H9 (cell line): ENCODE measurements around the gene KDM2B. TPM values are rescaled to one million over a fixed set of nuclear protein-coding genes. Genes with fewer than 3 reads are reported as not detected.

Experiments
- DNase-seq: peaks from one replicate; pipeline ENCODE4 v3.0.0-alpha.2; 2017
- H2AFZ ChIP-seq: one replicate; pipeline ENCODE4 v1.6.1; 2013; ENCODE audit warnings: mild to moderate bottlenecking, low read length, control low read depth, moderate library complexity
- H2AK5ac ChIP-seq: 2 replicates; pipeline ENCODE4 v1.6.1; 2013; ENCODE audit warnings: low read length, control low read depth, mixed read lengths; ENCODE audit not compliant: insufficient read length
- H2BK120ac ChIP-seq: one replicate; pipeline ENCODE4 v1.6.1; 2013; ENCODE audit warnings: low read depth, mild to moderate bottlenecking, low read length, control low read depth, inconsistent platforms; ENCODE audit not compliant: poor library complexity, severe bottlenecking
- H2BK12ac ChIP-seq: 2 replicates; pipeline ENCODE4 v1.6.1; 2013; ENCODE audit warnings: low read length, control low read depth, mixed read lengths, low read depth; ENCODE audit not compliant: insufficient read length
- H2BK15ac ChIP-seq: 2 replicates; pipeline ENCODE4 v1.6.1; 2013; ENCODE audit warnings: low read depth, low read length, control low read depth
- H2BK20ac ChIP-seq: one replicate; pipeline ENCODE4 v1.6.1; 2013; ENCODE audit warnings: low read depth, mild to moderate bottlenecking, low read length, control low read depth, inconsistent platforms; ENCODE audit not compliant: poor library complexity, severe bottlenecking
- H2BK5ac ChIP-seq: 2 replicates; pipeline ENCODE4 v1.6.1; 2013; ENCODE audit warnings: low read length, control low read depth, mixed read lengths; ENCODE audit not compliant: insufficient read length
- H3K14ac ChIP-seq: 2 replicates; pipeline ENCODE4 v1.6.1; 2013; ENCODE audit warnings: low read length, control low read depth; ENCODE audit not compliant: insufficient read depth
- H3K18ac ChIP-seq: 2 replicates; pipeline ENCODE4 v1.6.1; 2013; ENCODE audit warnings: low read depth, mild to moderate bottlenecking, mixed read lengths, low read length, control low read depth; ENCODE audit not compliant: insufficient read length
- H3K23ac ChIP-seq: 2 replicates; pipeline ENCODE4 v1.6.1; 2013; ENCODE audit warnings: low read length, control low read depth, mixed read lengths, low read depth; ENCODE audit not compliant: insufficient read length
- H3K23me2 ChIP-seq: 2 replicates; pipeline ENCODE4 v1.6.1; 2013; ENCODE audit warnings: low read depth, mild to moderate bottlenecking, mixed read lengths, low read length, control low read depth; ENCODE audit not compliant: insufficient read length, poor library complexity, severe bottlenecking
- H3K27ac ChIP-seq: 2 replicates; pipeline ENCODE4 v1.5.1; 2013; ENCODE audit warnings: low read length, control low read depth, mixed read lengths, low read depth; ENCODE audit not compliant: insufficient read length
- H3K27me3 ChIP-seq: 2 replicates; pipeline ENCODE4 v1.6.1; 2013; ENCODE audit warnings: low read length, control low read depth, inconsistent platforms; ENCODE audit not compliant: insufficient read depth
- H3K4ac ChIP-seq: 2 replicates; pipeline ENCODE4 v1.6.1; 2013; ENCODE audit warnings: low read depth, mild to moderate bottlenecking, control low read depth, inconsistent platforms, low read length, moderate library complexity
- H3K4me1 ChIP-seq: 2 replicates; pipeline ENCODE4 v1.6.1; 2013; ENCODE audit warnings: low read length, control low read depth, inconsistent platforms; ENCODE audit not compliant: insufficient read depth
- H3K4me2 ChIP-seq: 2 replicates; pipeline ENCODE4 v1.6.1; 2013; ENCODE audit warnings: low read length, control low read depth, mixed read lengths; ENCODE audit not compliant: insufficient read length, insufficient read depth
- H3K56ac ChIP-seq: 2 replicates; pipeline ENCODE4 v1.6.1; 2013; ENCODE audit warnings: low read depth, mild to moderate bottlenecking, mixed read lengths, low read length, control low read depth; ENCODE audit not compliant: insufficient read length
- H3K79me1 ChIP-seq: 2 replicates; pipeline ENCODE4 v1.6.1; 2013; ENCODE audit warnings: low read depth, mild to moderate bottlenecking, moderate library complexity, low read length, control low read depth, inconsistent platforms; ENCODE audit not compliant: insufficient read depth, poor library complexity, severe bottlenecking
- H3K79me2 ChIP-seq: 2 replicates; pipeline ENCODE4 v1.6.1; 2013; ENCODE audit warnings: low read length, control low read depth, inconsistent platforms; ENCODE audit not compliant: insufficient read depth
- H3K9ac ChIP-seq: 2 replicates; pipeline ENCODE4 v1.6.1; 2013; ENCODE audit warnings: low read length, control low read depth, mixed read lengths; ENCODE audit not compliant: insufficient read length; ENCODE audit errors: extremely low read depth
- H3K9me3 ChIP-seq: one replicate; pipeline ENCODE4 v1.6.1; 2013; ENCODE audit warnings: low read depth, low read length, inconsistent platforms; ENCODE audit not compliant: control insufficient read depth
- H3T11ph ChIP-seq: one replicate; pipeline ENCODE4 v1.6.1; 2013; ENCODE audit warnings: mild to moderate bottlenecking, low read length, control low read depth, inconsistent platforms
- H4K20me1 ChIP-seq: one replicate; pipeline ENCODE4 v1.6.1; 2013; ENCODE audit not compliant: control insufficient read depth, insufficient read length, insufficient read depth
- H4K5ac ChIP-seq: 2 replicates; pipeline ENCODE4 v1.6.1; 2013; ENCODE audit warnings: low read depth, mild to moderate bottlenecking, mixed read lengths, low read length, control low read depth; ENCODE audit not compliant: insufficient read length
- H4K8ac ChIP-seq: replicated peaks from 2 replicates; pipeline ENCODE4 v1.6.1; 2013; ENCODE audit warnings: low read length, control low read depth, mixed read lengths, low read depth; ENCODE audit not compliant: insufficient read length
- H4K91ac ChIP-seq: 2 replicates; pipeline ENCODE4 v1.6.1; 2013; ENCODE audit warnings: low read depth, mild to moderate bottlenecking, moderate library complexity, mixed read lengths, low read length, control low read depth; ENCODE audit not compliant: insufficient read length
- H3K27ac Mint-ChIP-seq, 3 experiments: 2 replicates in 2 of 3; 3 replicates in 1 of 3; pipeline ENCODE4 v1.8.0; 2020 to 2021; ENCODE audit warnings: mixed read lengths in 3 of 3, mild to moderate bottlenecking in 1 of 3, moderate library complexity in 1 of 3
- H3K27me3 Mint-ChIP-seq: 2 replicates; pipeline ENCODE4 v1.8.0; 2021; ENCODE audit warnings: low read depth, mild to moderate bottlenecking, moderate library complexity, mixed read lengths
- H3K36me3 Mint-ChIP-seq, 3 experiments: 2 replicates in 2 of 3; 3 replicates in 1 of 3; pipeline ENCODE4 v1.8.0; 2020 to 2021; ENCODE audit warnings: low read depth in 3 of 3, mixed read lengths in 3 of 3; ENCODE audit not compliant: insufficient read depth in 1 of 3
- H3K4me1 Mint-ChIP-seq, 2 experiments: 2 replicates each; pipeline ENCODE4 v1.8.0; 2020; ENCODE audit warnings: mixed read lengths in 2 of 2
- H3K4me3 Mint-ChIP-seq, 2 experiments: 2 replicates in 1 of 2; 3 replicates in 1 of 2; pipeline ENCODE4 v1.8.0; 2020 to 2021; ENCODE audit warnings: mild to moderate bottlenecking in 2 of 2, mixed read lengths in 2 of 2, moderate library complexity in 1 of 2
- H3K9me3 Mint-ChIP-seq, 2 experiments: 2 replicates in 1 of 2; 3 replicates in 1 of 2; pipeline ENCODE4 v1.8.0; 2020; ENCODE audit warnings: mild to moderate bottlenecking in 2 of 2, mixed read lengths in 2 of 2, moderate library complexity in 1 of 2
- WGBS: extraction: QIAGEN DNeasy Blood & Tissue Kit; methylation state at CpG from one replicate; pipeline ENCODE4 v1.1.7; 2013; ENCODE audit warnings: missing lambda C conversion rate, low lambda C conversion rate, mixed read lengths; ENCODE audit not compliant: insufficient read length; ENCODE audit errors: extremely low coverage; 5-methylcytosine and 5-hydroxymethylcytosine counted together
- total RNA-seq: library from RNA; stranded (reverse); gene quantifications from 2 replicates; pipeline ENCODE4 v1.2.1, GENCODE V29; 2021
- TF ChIP-seq, protein P1 (sequence below): fragments of 200-600 bp; sonication (generic); conservative IDR thresholded peaks from 3 replicates; pipeline ENCODE4 v1.8.0; 2021; ENCODE audit warnings: antibody characterized with exemption, mild to moderate bottlenecking

KDM2B gene
- total RNA-seq, 1 experiment from 2014 or later: 143 TPM

DNA sequence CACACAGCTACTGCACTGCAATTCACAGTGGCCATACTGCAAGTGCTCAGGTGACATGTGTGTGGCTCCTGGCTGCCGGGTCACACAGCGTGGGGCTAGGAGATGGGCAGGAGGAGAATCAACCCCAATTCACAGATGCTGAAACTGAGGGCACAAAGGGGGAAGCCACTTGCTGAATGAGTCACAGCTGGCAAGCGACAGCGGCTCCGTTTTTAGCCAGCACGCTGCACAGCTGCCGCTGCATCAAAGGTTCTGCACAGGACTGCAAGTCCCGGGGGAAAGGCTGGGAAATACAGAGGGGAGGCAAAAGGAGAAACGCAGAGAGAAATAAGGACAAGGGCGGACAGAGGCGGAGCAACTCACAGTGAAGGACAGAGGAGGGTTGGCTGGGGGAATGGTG, 57.9 kb downstream of the KDM2B start:
- no peaks in the 10 kb centered on the region for H3K4me1 ChIP-seq
- H2BK120ac ChIP-seq: no peak overlapping the region
- Mint-ChIP-seq H3K9me3 (no peaks in the 10 kb centered on the region), H3K4me3 (no peak overlapping the region), H3K27me3 (no peaks in the 10 kb centered on the region), H3K4me1 (peaks cover 6 to 30% of the 10 kb centered on the region in 2 experiments), H3K36me3 (peaks cover 22 to 70% (median 44%) of the 10 kb centered on the region in 3 experiments; a peak in 6 of 7 replicates), H3K27ac (peak overlapping the region; percentile 40 to 91 (median 77); a peak in 5 of 7 replicates)
- no peak overlapping the region for H4K91ac ChIP-seq
- no peak overlapping the region for H3K9ac ChIP-seq
- H4K5ac ChIP-seq: no peak overlapping the region
- no peak overlapping the region for H3K14ac ChIP-seq
- no peak overlapping the region for H2BK20ac ChIP-seq
- no peak for DNase-seq
- H3K23me2 ChIP-seq: no peaks in the 10 kb centered on the region
- H3K9me3 ChIP-seq: no peaks in the 10 kb centered on the region
- no peak overlapping the region for H2BK5ac ChIP-seq
- H4K20me1 ChIP-seq: no peaks in the 10 kb centered on the region
- H3K56ac ChIP-seq: no peak overlapping the region
- no peak overlapping the region for H2AFZ ChIP-seq
- no peaks in the 10 kb centered on the region for H3K27me3 ChIP-seq
- H3K18ac ChIP-seq: no peak overlapping the region
- H3K4ac ChIP-seq: no peak overlapping the region
- no CpG with 5 or more reads among the region's 11 CpGs for WGBS
- H3K23ac ChIP-seq: no peak overlapping the region
- H2BK15ac ChIP-seq: no peak overlapping the region
- no peak overlapping the region for H3K27ac ChIP-seq
- no peak overlapping the region for H2AK5ac ChIP-seq
- no peak overlapping the region for H3K4me2 ChIP-seq
- no peak overlapping the region for H3T11ph ChIP-seq
- TF ChIP-seq, protein P1, sequence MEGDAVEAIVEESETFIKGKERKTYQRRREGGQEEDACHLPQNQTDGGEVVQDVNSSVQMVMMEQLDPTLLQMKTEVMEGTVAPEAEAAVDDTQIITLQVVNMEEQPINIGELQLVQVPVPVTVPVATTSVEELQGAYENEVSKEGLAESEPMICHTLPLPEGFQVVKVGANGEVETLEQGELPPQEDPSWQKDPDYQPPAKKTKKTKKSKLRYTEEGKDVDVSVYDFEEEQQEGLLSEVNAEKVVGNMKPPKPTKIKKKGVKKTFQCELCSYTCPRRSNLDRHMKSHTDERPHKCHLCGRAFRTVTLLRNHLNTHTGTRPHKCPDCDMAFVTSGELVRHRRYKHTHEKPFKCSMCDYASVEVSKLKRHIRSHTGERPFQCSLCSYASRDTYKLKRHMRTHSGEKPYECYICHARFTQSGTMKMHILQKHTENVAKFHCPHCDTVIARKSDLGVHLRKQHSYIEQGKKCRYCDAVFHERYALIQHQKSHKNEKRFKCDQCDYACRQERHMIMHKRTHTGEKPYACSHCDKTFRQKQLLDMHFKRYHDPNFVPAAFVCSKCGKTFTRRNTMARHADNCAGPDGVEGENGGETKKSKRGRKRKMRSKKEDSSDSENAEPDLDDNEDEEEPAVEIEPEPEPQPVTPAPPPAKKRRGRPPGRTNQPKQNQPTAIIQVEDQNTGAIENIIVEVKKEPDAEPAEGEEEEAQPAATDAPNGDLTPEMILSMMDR: no peak
- H3K79me2 ChIP-seq: no peaks in the 10 kb centered on the region; the same call in 1 of the 2 replicates
- H2BK12ac ChIP-seq: no peak overlapping the region
- H3K79me1 ChIP-seq: peaks cover 4% of the 10 kb centered on the region
- H4K8ac ChIP-seq: no peak overlapping the region
